Stimulated activated CD8-positive, alpha-beta memory T cell treated with anti-CD3 and anti-CD28 coated beads, Interleukin-15, amount 100 ng/mL, for 24 hours (primary cell): ENCODE measurements around the gene TEC.

Experiments used
- DNase-seq: peaks from one replicate; pipeline ENCODE4 v3.0.0-alpha.2; 2020; ENCODE audit warnings: low read depth

The TEC gene

DNA sequence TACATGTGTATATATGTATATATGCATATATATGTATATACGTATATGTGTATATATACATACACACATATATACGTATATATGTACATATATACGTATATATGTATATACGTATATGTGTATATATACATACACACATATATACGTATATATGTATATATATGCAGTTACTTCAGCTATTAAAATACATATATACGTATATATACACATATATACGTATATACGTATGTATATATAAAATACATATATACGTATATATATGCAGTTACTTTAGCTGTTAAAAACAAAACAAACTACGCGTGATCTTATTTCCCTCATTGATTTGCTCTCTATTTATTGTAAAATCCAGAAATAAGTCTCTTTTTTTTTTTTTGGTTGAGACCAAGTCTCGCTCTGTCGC, 149.5 kb downstream of the TEC start:
- no peak for DNase-seq

DNA sequence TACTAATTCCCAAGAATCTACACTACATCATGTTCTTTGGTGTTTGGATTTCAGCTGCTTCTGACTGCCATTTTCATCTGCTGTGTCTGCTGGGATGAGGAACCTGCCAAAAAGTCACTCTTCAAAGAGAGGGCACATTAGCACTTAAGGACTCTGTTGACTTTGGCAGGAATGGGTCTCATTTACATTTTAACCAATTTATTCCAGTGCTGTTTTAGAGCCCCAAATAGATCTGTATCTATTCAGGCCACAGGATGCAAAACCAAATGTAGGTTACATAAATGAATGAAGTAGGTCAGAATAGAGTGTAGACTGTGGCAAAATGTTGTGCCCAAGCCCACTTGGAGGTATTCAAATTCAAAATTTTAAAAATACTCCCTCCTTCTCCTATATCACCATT, 150.0 kb downstream of the TEC start:
- DNase-seq: no peak

DNA sequence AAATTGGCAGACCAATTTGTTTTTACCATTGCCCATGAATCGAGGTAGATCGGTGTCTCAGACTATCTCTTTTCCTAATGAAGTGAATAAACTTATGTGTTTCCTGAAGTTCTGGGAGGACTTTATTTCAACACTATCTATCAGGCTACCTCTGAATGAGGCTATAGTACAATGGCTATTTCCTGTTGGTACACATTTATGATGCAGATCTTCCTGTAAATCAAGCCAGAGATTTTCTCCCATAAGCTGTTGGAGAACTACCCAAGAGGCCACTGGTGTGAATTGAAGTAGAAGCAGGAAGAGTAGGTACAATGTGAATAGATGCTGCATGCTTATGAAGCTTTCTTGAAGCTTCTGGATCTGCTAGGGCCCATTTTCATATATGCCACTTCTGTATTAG, 151.6 kb downstream of the TEC start:
- no peak for DNase-seq

DNA sequence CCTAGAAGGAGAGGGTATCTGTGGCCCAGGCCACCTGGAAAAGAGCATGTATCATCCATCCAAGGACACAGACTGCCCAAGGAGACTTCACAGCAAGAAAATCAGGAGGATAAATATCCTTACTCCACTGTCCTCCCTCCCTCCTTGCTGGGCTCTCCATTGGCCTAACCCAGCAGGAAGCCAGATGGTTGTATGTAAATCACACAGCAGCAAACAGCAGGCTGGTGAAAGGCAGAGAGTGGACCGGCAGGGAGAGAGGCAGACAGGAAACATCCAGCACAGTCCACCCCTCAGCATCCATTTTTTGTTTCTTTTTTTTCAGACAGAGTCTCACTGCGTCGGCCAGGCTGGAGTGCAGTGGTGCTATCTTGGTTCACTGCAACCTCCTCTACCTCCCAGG, 153.1 kb downstream of the TEC start:
- no peak for DNase-seq

DNA sequence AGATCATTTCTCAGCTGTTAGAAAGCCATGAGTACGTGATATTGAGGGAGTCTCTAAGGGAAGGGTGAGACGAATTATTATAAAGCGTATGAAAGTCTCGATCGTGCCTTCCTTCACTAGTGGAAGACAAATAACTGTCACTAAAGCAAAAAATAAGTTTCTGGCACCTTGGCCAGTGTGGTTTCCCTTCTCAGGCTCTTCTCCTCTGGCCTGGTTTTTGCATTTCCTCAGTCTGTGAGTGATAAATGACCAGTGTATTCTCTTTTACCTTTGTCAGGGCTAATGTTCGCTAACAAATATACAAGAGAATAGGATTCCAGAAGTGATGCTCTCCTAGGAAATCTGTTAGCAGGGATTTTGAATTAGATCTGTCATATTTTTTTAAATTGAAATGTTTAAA, 155.2 kb downstream of the TEC start:
- no peak for DNase-seq

DNA sequence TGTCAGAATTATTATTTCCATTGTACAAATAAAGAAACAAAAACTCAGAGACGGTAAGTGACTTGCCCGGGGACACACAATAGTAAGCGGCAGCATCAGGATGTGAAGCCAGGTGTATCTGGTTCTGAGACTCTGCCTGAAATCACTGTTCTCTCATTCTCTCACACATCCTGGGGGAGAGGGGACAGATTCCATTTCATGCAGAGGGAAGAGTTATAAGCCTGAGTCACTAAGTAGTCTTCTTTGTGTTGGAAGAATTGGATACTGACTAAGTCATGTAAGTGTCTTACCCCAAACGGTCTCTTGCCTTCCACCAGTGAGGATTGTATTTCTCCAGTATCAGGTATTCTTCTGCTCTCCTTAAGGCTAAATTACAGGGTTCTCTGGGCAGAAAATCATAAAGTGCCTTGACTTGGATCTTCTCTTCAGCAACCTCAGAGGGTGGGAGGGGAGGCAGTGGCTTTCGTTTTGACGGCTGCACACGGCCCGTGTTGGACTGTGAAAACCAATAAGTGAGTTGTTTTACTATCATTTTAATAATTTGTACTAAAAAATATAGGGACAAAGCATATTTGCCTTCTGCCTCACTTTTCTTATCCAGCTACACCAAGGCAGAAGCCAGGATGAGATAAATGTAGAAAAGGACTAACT, 157.5 kb downstream of the TEC start:
- no peak for DNase-seq

DNA sequence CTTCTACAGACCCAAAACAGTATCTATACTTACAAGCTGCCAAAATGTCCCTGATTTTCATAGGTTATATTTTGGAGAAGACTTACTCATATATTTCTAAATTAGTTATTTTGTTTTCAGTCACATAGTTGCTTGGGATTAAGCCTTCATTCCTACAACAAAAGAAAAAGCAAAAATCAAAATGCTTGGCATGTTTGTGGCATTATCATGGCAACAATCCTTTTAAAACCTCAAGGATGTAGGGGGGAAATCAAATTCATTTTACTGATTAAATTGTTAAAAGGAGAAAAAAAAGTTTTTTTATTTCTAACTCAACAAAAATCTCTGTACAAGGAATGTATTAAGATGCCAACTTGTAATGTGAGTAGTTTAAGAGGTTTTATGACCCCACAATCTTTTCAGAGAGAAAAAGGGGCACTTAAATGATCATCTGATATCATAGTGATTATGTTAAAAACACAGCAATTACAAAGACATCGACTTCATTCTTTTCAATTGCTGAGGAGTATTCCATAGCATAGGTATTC, 159.1 kb downstream of the TEC start:
- no peak for DNase-seq

DNA sequence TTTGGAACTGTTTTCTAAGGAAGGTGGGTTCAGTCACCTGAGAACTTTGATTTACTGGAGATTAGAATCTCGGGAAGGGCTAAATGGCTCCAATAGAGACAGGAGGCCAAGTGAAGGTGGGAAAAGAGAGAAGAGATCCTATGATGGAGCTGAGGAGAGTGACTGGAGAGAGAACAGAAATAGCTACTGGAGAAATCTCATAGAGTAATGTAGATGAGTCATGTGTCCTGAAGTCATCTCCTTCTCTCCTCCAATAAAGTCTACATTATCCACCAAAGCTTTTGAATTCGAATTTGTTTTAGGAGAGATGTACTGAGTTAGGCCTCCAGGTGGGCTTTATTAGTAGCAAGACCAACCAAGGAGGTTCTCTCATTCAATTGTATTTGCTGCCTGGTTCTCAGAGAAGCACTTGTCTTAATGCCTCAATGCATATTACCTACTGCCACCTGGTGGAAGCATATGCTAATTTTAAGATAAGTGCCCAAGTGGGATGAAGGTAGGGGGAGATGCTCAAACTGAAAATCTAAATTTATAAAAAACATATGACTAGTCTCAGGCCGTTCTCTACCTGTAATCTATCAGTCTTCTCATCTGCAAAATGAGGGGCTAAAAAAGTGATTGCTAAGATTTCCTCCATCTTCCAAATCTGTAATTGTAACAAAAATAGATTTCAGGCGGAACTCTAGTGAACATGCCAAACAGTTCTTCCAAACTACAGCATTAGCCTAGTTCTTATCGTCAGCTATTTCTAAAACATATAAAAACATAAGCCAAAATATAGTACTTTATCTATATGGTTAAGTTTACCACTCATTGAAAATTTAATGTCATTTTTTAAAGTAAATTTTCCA, 160.0 kb downstream of the TEC start:
- no peak for DNase-seq

DNA sequence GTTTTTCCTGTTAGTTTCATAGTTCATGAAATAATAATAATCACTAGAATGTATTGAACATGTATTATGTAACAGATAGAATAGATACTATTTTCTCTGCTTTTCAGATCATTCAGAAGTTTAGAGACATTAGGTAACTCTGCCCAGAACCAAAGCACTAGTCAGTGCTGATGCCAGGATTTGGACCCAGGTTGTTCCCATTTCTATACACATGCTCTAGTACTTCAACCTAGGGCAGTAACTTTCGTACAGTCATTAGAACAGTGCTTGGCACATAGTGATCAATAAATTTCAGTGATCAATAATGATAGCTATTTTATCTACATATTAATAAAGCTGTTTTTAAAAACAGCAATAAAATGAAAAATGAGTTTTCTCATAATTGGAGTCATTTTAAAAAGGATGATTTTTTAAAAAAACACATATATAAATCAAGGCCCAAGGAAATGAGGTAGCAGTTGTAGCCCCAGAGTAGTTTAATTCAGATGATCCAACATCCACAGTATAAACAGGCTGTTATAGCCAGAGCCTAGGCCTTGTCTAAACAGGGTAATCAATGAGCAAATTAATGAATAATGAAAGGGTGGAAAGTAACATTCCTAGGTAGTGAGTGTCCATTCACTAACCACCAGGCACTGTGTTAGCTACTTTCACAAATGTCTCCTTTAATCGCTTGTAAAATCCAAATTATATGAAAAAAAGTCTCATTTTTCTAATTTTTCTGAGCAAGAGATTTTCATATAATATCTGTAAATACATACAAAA, 161.1 kb downstream of the TEC start:
- DNase-seq: no peak

DNA sequence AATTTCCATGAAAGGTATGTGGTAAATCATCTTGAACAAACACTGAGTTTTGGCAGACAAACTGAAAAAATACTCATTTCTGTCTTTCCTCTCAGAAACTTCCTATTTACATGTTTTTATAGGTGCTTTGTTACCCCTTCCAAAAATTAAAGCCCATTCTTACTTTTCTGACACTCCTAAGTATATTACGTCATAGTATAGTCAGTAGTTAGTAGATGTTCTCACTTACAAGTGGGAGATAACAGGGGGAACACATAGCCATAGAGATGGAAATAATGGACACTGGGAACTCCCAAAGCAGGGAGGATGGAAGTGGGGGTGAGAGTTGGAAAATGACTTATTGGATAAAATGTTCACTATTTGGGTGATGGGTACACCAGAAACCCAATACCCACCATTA, 164.4 kb downstream of the TEC start:
- DNase-seq: no peak

DNA sequence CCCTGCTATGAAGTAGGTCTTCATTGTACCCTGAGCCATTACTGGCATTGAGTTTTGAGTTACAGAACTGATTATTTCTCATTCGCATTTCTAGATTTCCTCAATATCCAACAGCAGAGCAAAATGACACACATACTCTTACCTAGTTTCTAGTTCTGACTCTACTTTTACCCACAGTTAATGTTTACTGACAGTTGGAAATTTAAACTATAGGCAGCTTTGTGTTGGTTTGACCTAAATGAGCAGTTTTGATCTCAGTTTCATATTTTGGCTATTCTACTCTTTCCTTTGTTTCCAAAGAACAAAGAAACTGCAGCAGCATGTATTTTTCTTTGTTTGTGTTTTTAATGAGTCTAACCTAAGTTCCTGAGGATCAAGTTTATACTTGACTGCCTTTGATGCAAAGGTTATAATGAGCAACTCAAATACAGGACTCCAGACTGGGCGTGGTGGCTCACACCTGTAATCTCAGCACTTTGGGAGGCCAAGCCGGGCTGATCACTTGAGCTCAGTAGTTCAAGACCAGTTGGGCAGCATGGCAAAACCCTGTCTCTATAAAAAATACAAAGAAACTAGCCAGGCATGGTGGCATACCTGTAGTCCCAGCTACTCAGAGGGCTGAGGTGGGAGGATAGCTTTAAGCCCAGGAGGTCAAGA, 166.0 kb downstream of the TEC start:
- DNase-seq: no peak

DNA sequence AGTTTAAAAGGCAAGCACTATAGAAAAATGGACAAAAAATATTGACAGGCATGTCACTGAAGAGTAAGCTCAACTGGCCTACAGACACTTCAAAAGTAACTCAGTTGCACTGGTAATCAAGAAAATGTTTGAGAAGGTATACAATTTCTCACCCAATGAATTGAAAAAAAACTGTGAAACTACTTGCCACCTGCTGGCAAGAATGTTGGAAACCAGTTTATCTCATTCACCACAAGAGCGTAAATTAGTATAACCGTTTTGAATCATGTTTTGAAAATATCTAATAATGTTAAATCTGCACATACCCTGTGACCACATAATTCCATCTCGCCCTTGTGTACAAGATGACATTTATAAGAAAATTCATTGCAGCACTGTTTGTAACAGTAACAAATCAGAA, 167.3 kb downstream of the TEC start:
- DNase-seq: no peak

DNA sequence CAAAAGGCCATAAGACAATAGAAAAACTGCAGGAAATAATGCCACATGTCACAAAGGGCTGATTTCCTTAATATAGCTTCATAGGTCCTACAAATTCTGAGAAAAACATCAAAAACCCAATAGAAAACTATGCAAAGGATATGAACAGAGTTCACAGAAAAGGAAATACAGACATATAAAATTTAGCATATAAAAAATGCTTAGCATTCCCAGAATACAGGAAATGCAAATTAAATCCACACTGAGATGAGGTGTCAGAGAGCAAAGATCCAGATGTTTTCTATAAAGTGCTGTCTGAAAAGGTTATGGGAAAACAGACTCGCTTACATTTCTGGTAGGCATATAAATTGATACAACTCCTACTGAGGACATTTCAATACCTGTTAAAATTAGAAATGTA, 169.4 kb downstream of the TEC start:
- DNase-seq: no peak

DNA sequence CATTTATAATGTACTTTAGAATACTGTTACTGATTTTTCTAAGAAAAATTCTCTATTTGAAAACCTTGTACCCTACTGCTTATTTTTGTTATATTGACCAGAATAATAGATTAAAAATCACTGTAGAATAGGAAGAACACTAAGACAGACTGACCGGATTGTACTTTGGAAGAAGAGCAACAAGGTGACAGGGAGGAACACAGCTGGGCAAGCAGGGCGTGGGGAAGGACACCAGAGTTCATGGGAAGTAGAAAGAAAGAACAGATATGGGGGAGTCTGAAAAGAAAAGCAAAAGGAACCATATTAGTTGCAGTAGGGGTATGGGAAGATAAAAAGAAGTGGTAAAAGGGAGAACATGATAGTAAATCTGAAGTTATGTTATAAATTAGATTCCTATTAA, 174.2 kb downstream of the TEC start:
- no peak for DNase-seq

DNA sequence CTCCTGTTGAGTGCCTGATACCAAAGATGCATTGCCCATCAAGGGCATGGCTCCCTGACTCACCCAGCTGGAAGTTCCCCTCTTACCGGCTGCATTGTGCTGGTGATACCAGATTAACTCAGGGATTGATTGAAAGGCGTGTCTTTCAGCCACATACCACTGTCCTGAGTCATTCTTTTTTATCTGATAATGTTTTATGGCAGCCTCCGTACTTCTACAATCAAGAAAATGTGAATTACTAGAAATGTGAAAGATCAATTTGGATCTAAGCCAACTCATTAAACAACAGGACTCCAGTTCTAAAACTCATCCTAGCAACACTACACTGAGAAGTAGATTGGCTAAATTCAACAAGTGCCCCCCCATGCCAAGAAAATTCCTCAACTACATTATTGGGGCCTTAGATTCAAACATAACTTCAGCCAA, 175.6 kb downstream of the TEC start:
- no peak for DNase-seq

DNA sequence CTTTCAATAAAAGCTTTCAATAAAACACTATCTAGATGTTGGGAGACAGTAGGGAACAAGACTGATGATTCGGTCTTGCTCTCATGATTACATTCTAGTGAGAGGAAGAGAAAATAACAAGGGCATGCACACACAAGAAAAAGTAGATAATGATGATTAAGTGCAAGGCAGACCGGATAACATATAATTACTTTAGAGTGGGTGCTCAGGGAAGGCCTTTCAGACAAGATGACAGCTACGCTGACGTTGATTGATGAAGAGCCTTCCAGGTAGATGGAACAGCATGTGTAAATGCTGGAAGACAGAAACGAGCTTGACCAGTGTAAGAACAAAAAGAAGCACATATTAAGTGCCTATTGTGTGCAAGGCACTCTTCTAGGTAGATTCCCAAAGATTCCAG, 179.0 kb downstream of the TEC start:
- no peak for DNase-seq

DNA sequence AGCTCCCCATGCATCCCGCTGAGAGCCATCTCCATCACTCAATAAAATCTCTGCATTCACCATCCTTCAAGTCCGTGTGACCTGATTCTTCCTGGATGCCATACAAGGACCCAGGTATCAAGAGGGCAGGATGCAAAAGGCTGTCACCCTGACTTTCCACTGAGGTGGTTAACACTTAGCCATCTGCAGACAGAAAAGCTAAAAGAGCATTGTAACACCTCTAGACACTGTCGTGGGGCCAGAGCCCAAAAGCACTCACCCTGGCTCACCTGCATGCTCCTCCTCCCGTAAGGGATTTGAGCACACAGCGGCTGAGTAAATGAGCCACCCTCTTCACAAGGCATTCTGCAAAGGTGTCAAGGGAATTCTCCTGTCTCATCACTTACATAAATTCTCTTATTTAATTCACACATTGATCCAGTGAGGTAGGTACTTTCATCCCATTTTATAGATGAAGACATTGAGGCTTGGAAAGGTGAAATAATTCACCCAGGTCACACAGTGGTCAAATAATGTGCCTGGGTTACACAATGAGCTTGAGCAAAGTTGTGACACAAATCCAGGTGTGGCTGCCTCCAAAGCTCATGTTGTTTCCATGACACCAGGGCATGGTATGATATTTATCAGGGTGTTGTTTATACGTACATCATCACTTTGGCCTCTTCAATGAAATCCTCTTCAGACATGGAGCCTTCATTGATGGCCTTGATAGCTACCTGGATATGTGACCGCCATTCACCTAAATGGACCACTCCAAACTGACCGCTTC, 183.6 kb downstream of the TEC start:
- DNase-seq: no peak
